GM19468 (cell line): Measurements from ENCODE around the gene ZNF146.
"Not testable (repeated sequence)": the region's sequence is repeated elsewhere in the genome, so short reads cannot be mapped to it uniquely, and the experiment has no call there.

Experiments
- ATAC-seq: cut with Tn5 transposase; IDR thresholded peaks from one replicate; pipeline ENCODE4 v1.9.1; 2021; ENCODE audit warnings: mild to moderate bottlenecking, moderate library complexity, moderate number of reproducible peaks; ENCODE audit not compliant: unreplicated experiment; ENCODE audit errors: extremely low read depth

Gene ZNF146

GRCh38 chr19:36214386-36215275 is at the start of gene ZNF146, which contains the start of gene ZNF565:
Gene ZNF146, plus strand, starts transcription at chr19:36215106. Its CDS starts 21,335 bp downstream, at chr19:36236441.
Gene ZNF565, minus strand, starts transcription at chr19:36214665. Its CDS starts 12,680 bp downstream, at chr19:36201985.
- ATAC-seq, result peak; percentile 88

GRCh38 chr19:36169084-36169760 is 45.7 kb upstream of the ZNF146 start:
- no peak for ATAC-seq

- ATAC-seq, result no peak
Measured at GRCh38 chr19:36172852-36173251, 42.1 kb upstream of the ZNF146 start.

- not testable (repeated sequence) for ATAC-seq
Measured at GRCh38 chr19:36173846-36174245, 41.1 kb upstream of the ZNF146 start.

- ATAC-seq, result not testable (repeated sequence)
Measured at GRCh38 chr19:36179077-36179476, 35.8 kb upstream of the ZNF146 start.

GRCh38 chr19:36182612-36183244 is 32.2 kb upstream of the ZNF146 start:
- ATAC-seq, result no peak

- ATAC-seq, result no peak
Measured at GRCh38 chr19:36183245-36183628, 31.7 kb upstream of the ZNF146 start.

- not testable (repeated sequence) for ATAC-seq
Measured at GRCh38 chr19:36186722-36187121, 28.2 kb upstream of the ZNF146 start.

- no peak for ATAC-seq
Measured at GRCh38 chr19:36196249-36196648, 18.7 kb upstream of the ZNF146 start.

- ATAC-seq, result no peak
Measured at GRCh38 chr19:36198119-36198518, 16.8 kb upstream of the ZNF146 start.

GRCh38 chr19:36201684-36202083 is 13.2 kb upstream of the ZNF146 start:
- no peak for ATAC-seq

- no peak for ATAC-seq
Measured at GRCh38 chr19:36203293-36203692, 11.6 kb upstream of the ZNF146 start.

GRCh38 chr19:36207605-36208252 is 7.2 kb upstream of the ZNF146 start:
- no peak for ATAC-seq

GRCh38 chr19:36209372-36209771 is 5.5 kb upstream of the ZNF146 start:
- no peak for ATAC-seq

- ATAC-seq, result no peak
Measured at GRCh38 chr19:36210497-36210896, 4.4 kb upstream of the ZNF146 start.

GRCh38 chr19:36212895-36213294 is 2.0 kb upstream of the ZNF146 start:
- ATAC-seq, result no peak

- ATAC-seq, result no peak
Measured at GRCh38 chr19:36215276-36216123, 594 bp downstream of the ZNF146 start.

- ATAC-seq, result no peak
Measured at GRCh38 chr19:36221474-36221873, 6.6 kb downstream of the ZNF146 start.

GRCh38 chr19:36222503-36222902 is 7.6 kb downstream of the ZNF146 start:
- no peak for ATAC-seq
